Neural progenitor cell (in vitro differentiated cells): ENCODE measurements around the gene TBCD. TPM values are rescaled to one million over a fixed set of nuclear protein-coding genes. Genes with fewer than 3 reads are reported as not detected.

Experiments
- DNase-seq: peaks from one replicate; pipeline ENCODE4 v3.0.0-alpha.2; 2016; ENCODE audit warnings: low spot score
- H2AFZ ChIP-seq: fragments of 200-600 bp; sonication (generic); replicated peaks from 2 replicates; pipeline ENCODE4 v1.6.1; 2016; ENCODE audit warnings: antibody characterized with exemption
- H3F3A ChIP-seq: fragments of 200-600 bp; sonication (generic); 2 replicates; pipeline ENCODE4 v1.6.1; 2016; ENCODE audit warnings: antibody characterized with exemption, low read depth
- H3K27ac ChIP-seq: fragments of 200-600 bp; sonication (generic); 2 replicates; pipeline ENCODE4 v1.5.1; 2016; ENCODE audit warnings: mild to moderate bottlenecking
- H3K27me3 ChIP-seq: fragments of 200-600 bp; sonication (generic); 2 replicates; pipeline ENCODE4 v1.6.1; 2016; ENCODE audit warnings: mild to moderate bottlenecking, moderate library complexity
- H3K36me3 ChIP-seq: fragments of 200-600 bp; sonication (generic); 2 replicates; pipeline ENCODE4 v1.5.1; 2016
- H3K4me1 ChIP-seq: fragments of 200-600 bp; sonication (generic); 2 replicates; pipeline ENCODE4 v1.6.1; 2016; ENCODE audit warnings: mixed run types
- H3K4me2 ChIP-seq: fragments of 200-600 bp; sonication (generic); 2 replicates; pipeline ENCODE4 v1.6.1; 2016
- H3K4me3 ChIP-seq: fragments of 200-600 bp; sonication (generic); 2 replicates; pipeline ENCODE4 v1.5.1; 2016
- H3K79me2 ChIP-seq: fragments of 200-600 bp; sonication (generic); 2 replicates; pipeline ENCODE4 v1.6.1; 2016; ENCODE audit warnings: low read depth
- H3K9ac ChIP-seq: fragments of 200-600 bp; sonication (generic); 2 replicates; pipeline ENCODE4 v1.6.1; 2016
- H3K9me3 ChIP-seq: fragments of 200-600 bp; sonication (generic); 2 replicates; pipeline ENCODE4 v1.5.1; 2016; ENCODE audit warnings: low read depth
- H4K20me1 ChIP-seq: fragments of 200-600 bp; sonication (generic); 2 replicates; pipeline ENCODE4 v1.6.1; 2016; ENCODE audit warnings: low read depth
- H3K27ac Mint-ChIP-seq: 3 replicates; pipeline ENCODE4 v1.8.0; 2021; ENCODE audit warnings: mixed read lengths
- H3K27me3 Mint-ChIP-seq: 2 replicates; pipeline ENCODE4 v1.8.0; 2022; ENCODE audit warnings: low read depth, mild to moderate bottlenecking, inconsistent platforms, moderate library complexity, mixed read lengths; ENCODE audit not compliant: insufficient read depth
- H3K36me3 Mint-ChIP-seq: 3 replicates; pipeline ENCODE4 v1.8.0; 2021; ENCODE audit warnings: mixed read lengths
- H3K4me1 Mint-ChIP-seq: 3 replicates; pipeline ENCODE4 v1.8.0; 2021; ENCODE audit warnings: mixed read lengths
- H3K4me3 Mint-ChIP-seq: 3 replicates; pipeline ENCODE4 v1.8.0; 2021; ENCODE audit warnings: mild to moderate bottlenecking, moderate library complexity, mixed read lengths
- H3K9me3 Mint-ChIP-seq: 3 replicates; pipeline ENCODE4 v1.8.0; 2020; ENCODE audit warnings: mixed read lengths
- EZH2 ChIP-seq: fragments of 200-600 bp; sonication (generic); IDR thresholded peaks from 2 replicates; pipeline ENCODE4 v1.6.1; 2017; ENCODE audit warnings: antibody characterized with exemption, mild to moderate bottlenecking, moderate library complexity
- EZH2phosphoT487 ChIP-seq: fragments of 200-600 bp; sonication (generic); IDR thresholded peaks from 2 replicates; pipeline ENCODE4 v1.6.1; 2017; ENCODE audit warnings: antibody characterized with exemption
- total RNA-seq: library from RNA; depleted of rRNA; stranded (reverse); fragments of >200 nt; gene quantifications from 2 replicates; pipeline ENCODE4 v1.2.3, GENCODE V29; 2015; ENCODE audit warnings: low replicate concordance
- TF ChIP-seq, protein P1 (sequence below): fragments of 200-600 bp; sonication (generic); IDR thresholded peaks from 2 replicates; pipeline ENCODE4 v1.5.1; 2017; ENCODE audit warnings: antibody characterized with exemption, mild to moderate bottlenecking

TBCD gene
- total RNA-seq, 1 donor from 2014 or later, result 76.4 TPM

DNA sequence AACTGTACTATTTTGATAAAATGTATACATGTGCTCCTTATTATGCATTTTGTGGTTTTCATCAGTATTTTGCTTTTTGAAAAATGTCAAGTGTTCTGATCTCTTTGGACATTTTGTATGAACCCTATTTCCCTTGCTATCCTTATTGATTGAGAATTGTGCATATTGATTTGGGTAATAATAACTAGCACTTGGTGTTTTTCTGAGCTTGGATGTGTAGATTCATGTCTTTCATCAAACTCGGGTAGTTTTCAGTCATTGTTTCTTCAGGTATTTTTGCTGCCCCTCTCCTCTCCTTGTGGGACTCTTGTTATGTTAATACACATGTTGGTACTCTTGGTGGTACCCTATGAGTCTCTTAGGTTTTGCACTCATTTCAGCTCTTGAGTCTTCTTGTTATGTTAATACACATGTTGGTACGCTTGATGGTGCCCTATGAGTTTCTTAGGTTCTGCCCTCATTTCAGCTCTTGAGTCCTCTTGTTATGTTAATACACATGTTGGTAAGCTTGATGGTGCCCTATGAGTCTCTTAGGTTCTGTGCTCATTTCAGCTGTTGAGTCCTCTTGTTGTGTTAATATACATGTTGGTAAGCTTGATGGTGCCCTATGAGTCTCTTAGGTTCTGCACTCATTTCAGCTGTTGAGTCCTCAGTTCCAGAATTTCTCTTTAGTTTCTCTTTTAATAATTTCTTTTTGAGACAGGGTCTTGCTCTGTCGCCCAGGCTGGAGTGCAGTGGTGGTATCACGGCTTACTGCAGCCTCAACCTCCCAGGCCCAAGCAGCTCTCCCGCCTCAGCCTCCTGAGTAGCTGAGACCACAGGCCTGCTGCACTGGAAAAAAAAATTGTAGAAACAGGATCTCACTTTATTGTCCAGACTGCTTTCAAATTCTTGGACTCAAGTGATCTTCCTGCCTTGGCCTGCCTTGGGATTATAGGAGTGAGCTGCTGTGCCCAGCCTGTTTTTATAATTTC is 68.7 kb downstream of the TBCD start:
- H2AFZ ChIP-seq, result no peak overlapping the region
- peaks cover 8% of the 10 kb centered on the region for H3K79me2 ChIP-seq
- H3K9ac ChIP-seq, result no peak overlapping the region
- H3K9me3 ChIP-seq, result no peaks in the 10 kb centered on the region
- peaks cover 12% of the 10 kb centered on the region for H3F3A ChIP-seq
- no peak overlapping the region for H3K4me2 ChIP-seq
- no peaks in the 10 kb centered on the region for H4K20me1 ChIP-seq
- H3K27me3 ChIP-seq, result no peaks in the 10 kb centered on the region
- Mint-ChIP-seq H3K4me1 (no peaks in the 10 kb centered on the region), H3K9me3 (peaks cover 36% of the 10 kb centered on the region), H3K27me3 (peaks cover 2% of the 10 kb centered on the region), H3K4me3 (no peak overlapping the region), H3K27ac (no peak overlapping the region), H3K36me3 (peaks cover 71% of the 10 kb centered on the region)
- TF ChIP-seq EZH2phosphoT487 (no peak), EZH2 (no peak)
- TF ChIP-seq, protein P1, sequence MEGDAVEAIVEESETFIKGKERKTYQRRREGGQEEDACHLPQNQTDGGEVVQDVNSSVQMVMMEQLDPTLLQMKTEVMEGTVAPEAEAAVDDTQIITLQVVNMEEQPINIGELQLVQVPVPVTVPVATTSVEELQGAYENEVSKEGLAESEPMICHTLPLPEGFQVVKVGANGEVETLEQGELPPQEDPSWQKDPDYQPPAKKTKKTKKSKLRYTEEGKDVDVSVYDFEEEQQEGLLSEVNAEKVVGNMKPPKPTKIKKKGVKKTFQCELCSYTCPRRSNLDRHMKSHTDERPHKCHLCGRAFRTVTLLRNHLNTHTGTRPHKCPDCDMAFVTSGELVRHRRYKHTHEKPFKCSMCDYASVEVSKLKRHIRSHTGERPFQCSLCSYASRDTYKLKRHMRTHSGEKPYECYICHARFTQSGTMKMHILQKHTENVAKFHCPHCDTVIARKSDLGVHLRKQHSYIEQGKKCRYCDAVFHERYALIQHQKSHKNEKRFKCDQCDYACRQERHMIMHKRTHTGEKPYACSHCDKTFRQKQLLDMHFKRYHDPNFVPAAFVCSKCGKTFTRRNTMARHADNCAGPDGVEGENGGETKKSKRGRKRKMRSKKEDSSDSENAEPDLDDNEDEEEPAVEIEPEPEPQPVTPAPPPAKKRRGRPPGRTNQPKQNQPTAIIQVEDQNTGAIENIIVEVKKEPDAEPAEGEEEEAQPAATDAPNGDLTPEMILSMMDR, result no peak
- no peak for DNase-seq
- H3K36me3 ChIP-seq, result peaks cover 3% of the 10 kb centered on the region
- no peak overlapping the region for H3K4me3 ChIP-seq
- H3K4me1 ChIP-seq, result peaks cover 7% of the 10 kb centered on the region
- no peak overlapping the region for H3K27ac ChIP-seq

DNA sequence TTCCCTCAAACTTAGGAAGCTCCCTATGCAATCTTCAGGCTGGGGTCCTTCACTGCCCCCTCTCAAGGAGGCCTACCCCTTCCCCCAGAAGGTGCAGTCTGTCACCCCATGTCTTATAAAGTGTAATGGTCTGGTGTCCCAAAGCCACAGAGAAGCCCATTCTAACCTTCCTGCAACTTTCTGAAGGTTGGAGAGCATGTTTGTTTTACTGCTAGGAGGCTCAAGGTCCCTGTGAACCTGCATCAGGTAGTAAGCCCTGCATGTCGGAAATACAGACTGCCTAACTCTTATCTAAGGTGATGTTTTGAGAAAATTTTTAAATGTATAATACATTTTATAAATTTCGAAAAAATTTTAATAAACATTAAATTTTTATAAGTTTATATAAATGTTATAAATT is 69.7 kb downstream of the TBCD start:
- TF ChIP-seq, protein P1, result no peak
- TF ChIP-seq EZH2phosphoT487 (no peak), EZH2 (no peak)
- peaks cover 2% of the 10 kb centered on the region for H3K27me3 Mint-ChIP-seq
- Histone ChIP-seq H3K4me2 (no peak overlapping the region), H3K36me3 (peaks cover 3% of the 10 kb centered on the region), H3K79me2 (peaks cover 8% of the 10 kb centered on the region), H4K20me1 (no peaks in the 10 kb centered on the region), H3K9ac (no peak overlapping the region), H3K27me3 (no peaks in the 10 kb centered on the region), H3K9me3 (no peaks in the 10 kb centered on the region), H3K4me3 (no peak overlapping the region), H3F3A (peaks cover 12% of the 10 kb centered on the region), H3K27ac (peak overlapping the region; percentile 49), H2AFZ (no peak overlapping the region), H3K4me1 (peaks cover 7% of the 10 kb centered on the region)
- H3K4me3 Mint-ChIP-seq, result no peak overlapping the region
- peaks cover 34% of the 10 kb centered on the region for H3K9me3 Mint-ChIP-seq
- DNase-seq, result no peak
- H3K4me1 Mint-ChIP-seq, result no peaks in the 10 kb centered on the region
- H3K36me3 Mint-ChIP-seq, result peaks cover 62% of the 10 kb centered on the region
- no peak overlapping the region for H3K27ac Mint-ChIP-seq

DNA sequence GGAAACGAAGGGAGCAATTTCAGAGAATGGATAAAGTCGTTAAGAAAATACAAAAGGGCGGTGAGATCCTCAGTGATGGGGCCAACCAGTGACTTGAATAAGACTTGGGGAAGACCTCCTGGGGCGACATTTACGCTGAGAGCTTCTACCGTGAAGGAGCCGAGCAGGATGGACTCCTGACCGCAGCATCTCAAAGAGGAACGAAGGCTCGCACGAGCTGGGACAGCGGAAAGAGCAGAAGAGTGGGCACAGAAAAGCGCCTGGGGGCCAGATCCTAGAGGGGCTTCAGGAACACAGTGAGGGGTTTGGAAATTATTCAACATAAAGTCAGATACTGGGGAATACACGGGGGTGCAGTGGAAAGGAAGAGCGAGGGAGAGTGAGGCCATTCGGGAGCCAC is 70.4 kb downstream of the TBCD start:
- no peaks in the 10 kb centered on the region for H3K9me3 ChIP-seq
- peak overlapping the region; percentile 49 for H3K27ac ChIP-seq
- no peak overlapping the region for H3K9ac ChIP-seq
- Mint-ChIP-seq H3K36me3 (peaks cover 60% of the 10 kb centered on the region), H3K4me1 (no peaks in the 10 kb centered on the region), H3K27me3 (peaks cover 2% of the 10 kb centered on the region), H3K9me3 (peaks cover 34% of the 10 kb centered on the region), H3K27ac (no peak overlapping the region), H3K4me3 (no peak overlapping the region)
- peak overlapping the region; percentile 20 for H3K4me2 ChIP-seq
- peaks cover 8% of the 10 kb centered on the region for H3K79me2 ChIP-seq
- no peak for TF ChIP-seq EZH2
- TF ChIP-seq, protein P1, result no peak
- no peak overlapping the region for H3K4me3 ChIP-seq
- DNase-seq, result no peak
- no peaks in the 10 kb centered on the region for H4K20me1 ChIP-seq
- peaks cover 3% of the 10 kb centered on the region for H3K36me3 ChIP-seq
- H3K27me3 ChIP-seq, result no peaks in the 10 kb centered on the region
- no peak overlapping the region for H2AFZ ChIP-seq
- H3F3A ChIP-seq, result peaks cover 12% of the 10 kb centered on the region
- H3K4me1 ChIP-seq, result peaks cover 7% of the 10 kb centered on the region
